ENCODE results near the gene TPRX2. TPM values are rescaled to one million over a fixed set of nuclear protein-coding genes. Genes with fewer than 3 reads are reported as not detected.
"Not testable (repeated sequence)": the region's sequence is repeated elsewhere in the genome, so short reads cannot be mapped to it uniquely, and the experiment has no call there.

The TPRX2 gene
- total RNA-seq, 2 experiments from 2014 or later: not detected

- peak in 11 of 14 experiments; percentile 20 to 77 (median 63) for DNase-seq
- H3K27me3 ChIP-seq (ENCODE audit: control insufficient read depth in 1 of 2, insufficient read depth in 2 of 2, low read length in 2 of 2); H3K9me3 ChIP-seq (ENCODE audit: control insufficient read depth in 1 of 2, insufficient read depth in 1 of 2, low read length in 2 of 2); ATAC-seq (ENCODE audit: poor library complexity); H3K27me3 Mint-ChIP-seq; CTCF ChIA-PET; POLR2A ChIA-PET; H3K4me3 Mint-ChIP-seq; intact Hi-C loops (cut with DNase I, micrococcal nuclease); H3K4me3 ChIP-seq (ENCODE audit: low read length); H3K9me3 Mint-ChIP-seq; H3K36me3 ChIP-seq (ENCODE audit: insufficient read depth, low read length); H3K4me1 Mint-ChIP-seq (ENCODE audit: low read depth); H3K36me3 Mint-ChIP-seq (ENCODE audit: low read depth); H3K27ac Mint-ChIP-seq; H3K27ac ChIP-seq (ENCODE audit: low read depth in 1 of 2, low read length in 2 of 2); H3K4me1 ChIP-seq (ENCODE audit: insufficient read depth, low read length): not testable (repeated sequence)
- TF ChIP-seq, protein P1, sequence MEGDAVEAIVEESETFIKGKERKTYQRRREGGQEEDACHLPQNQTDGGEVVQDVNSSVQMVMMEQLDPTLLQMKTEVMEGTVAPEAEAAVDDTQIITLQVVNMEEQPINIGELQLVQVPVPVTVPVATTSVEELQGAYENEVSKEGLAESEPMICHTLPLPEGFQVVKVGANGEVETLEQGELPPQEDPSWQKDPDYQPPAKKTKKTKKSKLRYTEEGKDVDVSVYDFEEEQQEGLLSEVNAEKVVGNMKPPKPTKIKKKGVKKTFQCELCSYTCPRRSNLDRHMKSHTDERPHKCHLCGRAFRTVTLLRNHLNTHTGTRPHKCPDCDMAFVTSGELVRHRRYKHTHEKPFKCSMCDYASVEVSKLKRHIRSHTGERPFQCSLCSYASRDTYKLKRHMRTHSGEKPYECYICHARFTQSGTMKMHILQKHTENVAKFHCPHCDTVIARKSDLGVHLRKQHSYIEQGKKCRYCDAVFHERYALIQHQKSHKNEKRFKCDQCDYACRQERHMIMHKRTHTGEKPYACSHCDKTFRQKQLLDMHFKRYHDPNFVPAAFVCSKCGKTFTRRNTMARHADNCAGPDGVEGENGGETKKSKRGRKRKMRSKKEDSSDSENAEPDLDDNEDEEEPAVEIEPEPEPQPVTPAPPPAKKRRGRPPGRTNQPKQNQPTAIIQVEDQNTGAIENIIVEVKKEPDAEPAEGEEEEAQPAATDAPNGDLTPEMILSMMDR (IDR thresholded peaks at IDR 0.05): peak; percentile 65
Measured at GRCh38 chr19:47909350-47909749, 50.3 kb downstream of the TPRX2 start.

DNA sequence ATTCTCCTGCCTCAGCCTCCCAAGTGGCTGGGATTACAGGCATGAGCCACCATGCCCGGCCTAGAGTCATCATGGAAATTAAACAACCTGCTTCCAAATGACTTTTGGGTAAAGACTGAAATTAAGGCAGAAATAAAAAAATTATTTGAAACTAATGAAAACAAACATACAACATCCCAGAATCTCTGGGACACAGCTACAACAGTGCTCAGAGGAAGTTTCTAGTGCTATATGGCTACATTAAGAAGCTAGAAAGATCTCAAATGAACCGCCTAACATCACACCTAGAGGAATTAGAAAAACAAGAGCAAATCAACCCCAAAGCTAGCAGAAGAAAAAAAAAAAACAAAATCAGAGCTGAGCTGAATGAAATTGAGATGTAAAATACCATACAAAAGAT, 51.2 kb downstream of the TPRX2 start:
- ATAC-seq (ENCODE audit: poor library complexity); intact Hi-C loops (cut with DNase I, micrococcal nuclease); H3K4me3 Mint-ChIP-seq; H3K27ac ChIP-seq (ENCODE audit: low read depth in 1 of 2, low read length in 2 of 2); H3K27me3 Mint-ChIP-seq; H3K9me3 ChIP-seq (ENCODE audit: control insufficient read depth in 1 of 2, insufficient read depth in 1 of 2, low read length in 2 of 2); POLR2A ChIA-PET; H3K4me1 ChIP-seq (ENCODE audit: insufficient read depth, low read length); H3K36me3 Mint-ChIP-seq (ENCODE audit: low read depth); H3K27ac Mint-ChIP-seq; H3K27me3 ChIP-seq (ENCODE audit: control insufficient read depth in 1 of 2, insufficient read depth in 2 of 2, low read length in 2 of 2); CTCF ChIA-PET; H3K4me1 Mint-ChIP-seq (ENCODE audit: low read depth); H3K9me3 Mint-ChIP-seq; H3K36me3 ChIP-seq (ENCODE audit: insufficient read depth, low read length); DNase-seq; H3K4me3 ChIP-seq (ENCODE audit: low read length): not testable (repeated sequence)

Other genes with a start within 250 kb of the TPRX2 start
- gene EHD2, start 145.8 kb upstream of the TPRX2 start, total RNA-seq: under 1 TPM in 1 of 2 experiments, not detected in 1; 0.16 TPM
- 1,000 to 10,000 TPM; 1,074 to 1,154 TPM for gene NOP53, start 113.7 kb upstream of the TPRX2 start, total RNA-seq
- gene SELENOW, start 80.5 kb upstream of the TPRX2 start, total RNA-seq: 10 to 100 TPM; 71.6 TPM
- not detected for gene TPRX1, start 54.7 kb upstream of the TPRX2 start, total RNA-seq
- gene CRX, start 37.3 kb upstream of the TPRX2 start, total RNA-seq: not detected
- not detected for gene SULT2A1, start 27.1 kb downstream of the TPRX2 start, total RNA-seq
- not detected for gene BSPH1, start 132.9 kb downstream of the TPRX2 start, total RNA-seq
- not detected for gene ELSPBP1, start 135.4 kb downstream of the TPRX2 start, total RNA-seq
- not detected for gene CABP5, start 184.8 kb downstream of the TPRX2 start, total RNA-seq